ENCODE results near the gene SND1.
"Not testable (repeated sequence)": the region's sequence is repeated elsewhere in the genome, so short reads cannot be mapped to it uniquely, and the experiment has no call there.

Gene SND1

GRCh38 chr7:127901895-127902703 lies 250.1 kb downstream of the SND1 start:
- POLR2A ChIA-PET, result no interaction called here
- no peak for DNase-seq (ENCODE audit: extremely low spot score)
- CTCF ChIA-PET, result no interaction called here
- TF ChIP-seq HDGF (IDR thresholded peaks at IDR 0.05; ENCODE audit: borderline replicate concordance) (no peak), CTBP1 (IDR thresholded peaks at IDR 0.05; ENCODE audit: borderline replicate concordance) (no peak), PKNOX1 (IDR thresholded peaks at IDR 0.05) (no peak), TARDBP (IDR thresholded peaks at IDR 0.05) (no peak), FOXA1 (IDR thresholded peaks at IDR 0.05) (no peak), ZNF384 (IDR thresholded peaks at IDR 0.05) (no peak)

- POLR2A ChIA-PET, CTCF ChIA-PET: not testable (repeated sequence)
Observed at GRCh38 chr7:127902753-127903152, 250.8 kb downstream of the SND1 start.

GRCh38 chr7:127903892-127904669 lies 252.1 kb downstream of the SND1 start:
- POLR2A ChIA-PET, result no interaction called here
- CTCF ChIA-PET, result no interaction called here
- no peak for DNase-seq (ENCODE audit: extremely low spot score)
- TF ChIP-seq CTBP1 (IDR thresholded peaks at IDR 0.05; ENCODE audit: borderline replicate concordance), result no peak

More at GRCh38 chr7:127902753-127903152, 250.8 kb downstream of the SND1 start:
- DNase-seq (ENCODE audit: extremely low spot score), result not testable (repeated sequence)

- CTCF ChIA-PET, result no interaction called here
- POLR2A ChIA-PET, result no interaction called here
- TF ChIP-seq FOXA1 (IDR thresholded peaks at IDR 0.05) (no peak), HDGF (IDR thresholded peaks at IDR 0.05; ENCODE audit: borderline replicate concordance) (no peak), SP1 (IDR thresholded peaks at IDR 0.05) (no peak), NFRKB (IDR thresholded peaks at IDR 0.05) (no peak), ARNT (IDR thresholded peaks at IDR 0.05) (no peak), FOXM1 (IDR thresholded peaks at IDR 0.05; ENCODE audit: borderline replicate concordance) (no peak), BHLHE40 (IDR thresholded peaks at IDR 0.05; ENCODE audit: borderline replicate concordance) (no peak), CTBP1 (IDR thresholded peaks at IDR 0.05; ENCODE audit: borderline replicate concordance) (no peak), ELF4 (IDR thresholded peaks at IDR 0.05) (no peak)
- no peak for DNase-seq (ENCODE audit: extremely low spot score)
Observed at GRCh38 chr7:127904670-127904985, 252.6 kb downstream of the SND1 start.

GRCh38 chr7:127905021-127905420 lies 253.0 kb downstream of the SND1 start:
- CTCF ChIA-PET, result no interaction called here
- TF ChIP-seq NFRKB (IDR thresholded peaks at IDR 0.05), result no peak
- POLR2A ChIA-PET, result interaction anchor here (1.6 kb wide), 1 partner anchor 10 kb away, joined by 6 read pairs; no protein-coding TSS in a partner anchor
- no peak for DNase-seq (ENCODE audit: extremely low spot score)

- TF ChIP-seq FOXM1 (IDR thresholded peaks at IDR 0.05; ENCODE audit: borderline replicate concordance) (no peak), SUZ12 (IDR thresholded peaks at IDR 0.05) (no peak), ZNF384 (IDR thresholded peaks at IDR 0.05) (no peak), FOXK2 (IDR thresholded peaks at IDR 0.05) (no peak), ARNT (IDR thresholded peaks at IDR 0.05) (no peak), LEF1 (IDR thresholded peaks at IDR 0.05; ENCODE audit: borderline replicate concordance) (no peak), NFRKB (IDR thresholded peaks at IDR 0.05) (no peak), HDGF (IDR thresholded peaks at IDR 0.05; ENCODE audit: borderline replicate concordance) (no peak), TARDBP (IDR thresholded peaks at IDR 0.05) (no peak), FOXA1 (IDR thresholded peaks at IDR 0.05) (no peak), PKNOX1 (IDR thresholded peaks at IDR 0.05) (no peak), CTBP1 (IDR thresholded peaks at IDR 0.05; ENCODE audit: borderline replicate concordance) (no peak), BHLHE40 (IDR thresholded peaks at IDR 0.05; ENCODE audit: borderline replicate concordance) (no peak), SP1 (IDR thresholded peaks at IDR 0.05) (no peak), ELF4 (IDR thresholded peaks at IDR 0.05) (no peak), L3MBTL2 (conservative IDR thresholded peaks at IDR 0.05) (no peak)
- POLR2A ChIA-PET, result interaction anchor here (1.1 to 1.6 kb wide), 2 partner anchors 10 to 254 kb away, joined by 3 to 6 read pairs; no protein-coding TSS in a partner anchor
- CTCF ChIA-PET, result no interaction called here
- DNase-seq (ENCODE audit: extremely low spot score), result no peak
Observed at GRCh38 chr7:127905491-127906330, 253.7 kb downstream of the SND1 start.
